ENCODE results near the gene BMPR1B. TPM values are rescaled to one million over a fixed set of nuclear protein-coding genes. Genes with fewer than 3 reads are reported as not detected.
A peak's percentile ranks its signal among the peaks of the same experiment; 100 is the strongest.

Gene BMPR1B
- total and polyA plus RNA-seq, 9 of the 15 experiments (the other 6 are each of a cell fraction or from before 2014, with no cell fraction given) = 0.01 TPM; not detected in 8

- in situ Hi-C loops (cut with MboI) (no loop called here), intact Hi-C loops (cut with micrococcal nuclease) (no loop called here)
- no TSS peak for BruUV-seq (replicated peaks)
- H3K9me3 ChIP-seq (replicated peaks; ENCODE audit: control insufficient read depth, insufficient read depth, low read depth, low read length) = no peaks in the 10 kb centered on the region
- DNase-seq (ENCODE audit: extremely low read depth in 1 of 4, low spot score in 3 of 4) (no peak), ATAC-seq (no peak), FAIRE-seq (no peak)
- no peaks in the 10 kb centered on the region for H3K79me2 ChIP-seq (ENCODE audit: control insufficient read depth, insufficient read depth, low read length)
- POLR2A ChIA-PET = interaction anchor here (0.6 kb wide), 1 partner anchor 20 kb away, joined by 3 read pairs; no protein-coding TSS in a partner anchor
- CTCF ChIA-PET (ENCODE audit: low intra/inter-chr PET ratio) = no interaction called here
- H3K27ac ChIP-seq (ENCODE audit: extremely low read depth, low read depth, low read length) = no peak overlapping the region
- H3K9me1 ChIP-seq (ENCODE audit: control insufficient read depth, insufficient read depth, low read length) = no peaks in the 10 kb centered on the region
- H3K4me1 ChIP-seq (replicated peaks in 1 of 2; ENCODE audit: control insufficient read depth in 2 of 2, insufficient read depth in 2 of 2, low read length in 2 of 2) = peaks cover 4 to 6% of the 10 kb centered on the region in 2 experiments; a peak in 3 of 5 replicates
- H3K9ac ChIP-seq (ENCODE audit: insufficient read depth in 1 of 2, low read depth in 2 of 2, low read length in 2 of 2) = 0 out of 4 replicates have a peak overlapping the region, but pooled peaks of 1 of the 2 experiments have one; percentile 19
- peak overlapping the region; percentile 61 for H2AFZ ChIP-seq (ENCODE audit: low read depth, low read length)
- TF ChIP-seq MIER1 (IDR thresholded peaks at IDR 0.05; ENCODE audit: low read depth) = no peak
- TF ChIP-seq SRF (CRISPR knock-in tag; IDR thresholded peaks at IDR 0.05) = no peak
- TF ChIP-seq ZNF830 (CRISPR knock-in tag; IDR thresholded peaks at IDR 0.05) = no peak
- TF ChIP-seq ZFP30 (CRISPR knock-in tag; IDR thresholded peaks at IDR 0.05; ENCODE audit: borderline replicate concordance) = no peak
- TF ChIP-seq, protein P1, sequence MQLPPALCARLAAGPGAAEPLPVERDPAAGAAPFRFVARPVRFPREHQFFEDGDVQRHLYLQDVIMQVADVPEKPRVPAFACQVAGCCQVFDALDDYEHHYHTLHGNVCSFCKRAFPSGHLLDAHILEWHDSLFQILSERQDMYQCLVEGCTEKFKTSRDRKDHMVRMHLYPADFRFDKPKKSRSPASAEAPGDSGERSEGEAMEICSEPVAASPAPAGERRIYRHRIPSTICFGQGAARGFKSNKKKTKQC (CRISPR knock-in tag; IDR thresholded peaks at IDR 0.05) = no peak
- no peak for TF ChIP-seq WHSC1 (IDR thresholded peaks at IDR 0.05; ENCODE audit: low read length)
- no peak for TF ChIP-seq GABPA (tag; conservative IDR thresholded peaks at IDR 0.05; ENCODE audit: low read depth)
- H3K27me3 ChIP-seq (ENCODE audit: control insufficient read depth in 2 of 2, insufficient read depth in 2 of 2, low read length in 2 of 2) = no peaks in the 10 kb centered on the region
- no peaks in the 10 kb centered on the region for H4K20me1 ChIP-seq (replicated peaks; ENCODE audit: control insufficient read depth, insufficient read depth, low read length)
- H3K4me3 ChIP-seq = no peak overlapping the region
- 15% methylated on average over 8 of the region's 8 CpGs for WGBS (ENCODE audit: insufficient coverage, low coverage, missing lambda C conversion rate)
- H3K4me2 ChIP-seq (ENCODE audit: insufficient read depth, low read length) = no peak overlapping the region
- no peaks in the 10 kb centered on the region for H3K36me3 ChIP-seq (ENCODE audit: control insufficient read depth, insufficient read depth, low read length)
These were observed 428.9 kb downstream of the BMPR1B start for GRCh38 chr4:95186666-95187065.
